Umbilical cord (tissue), 2 donors: ENCODE results near the gene RIMBP2. TPM values are rescaled to one million over a fixed set of nuclear protein-coding genes. Genes with fewer than 3 reads are reported as not detected.
A peak's percentile ranks its signal among the peaks of the same experiment; 100 is the strongest.

ENCODE experiments used
- DNase-seq: peaks from one replicate; pipeline ENCODE4 v3.0.0-alpha.2; 2015; ENCODE audit warnings: low spot score
- total RNA-seq: library from RNA; depleted of rRNA; stranded (reverse); fragments of >200 nt; gene quantifications from one replicate; pipeline ENCODE4 v1.2.3, GENCODE V29; 2014; ENCODE audit warnings: low replicate concordance; ENCODE audit not compliant: insufficient read depth

The RIMBP2 gene
- total RNA-seq, 1 donor from 2014 or later: 1.9 TPM

- DNase-seq: no peak
Observed at GRCh38 chr12:130545475-130545874, 170.6 kb downstream of the RIMBP2 start.

GRCh38 chr12:130540376-130540775, 175.7 kb downstream of the RIMBP2 start:
- DNase-seq: no peak

- DNase-seq: no peak
Observed at GRCh38 chr12:130538343-130539095, 177.6 kb downstream of the RIMBP2 start.

GRCh38 chr12:130537655-130538054, 178.4 kb downstream of the RIMBP2 start:
- no peak for DNase-seq

GRCh38 chr12:130537051-130537450, 179.0 kb downstream of the RIMBP2 start:
- no peak for DNase-seq

- DNase-seq: no peak
Observed at GRCh38 chr12:130530429-130530828, 185.7 kb downstream of the RIMBP2 start.

- no peak for DNase-seq
Observed at GRCh38 chr12:130529781-130530180, 186.3 kb downstream of the RIMBP2 start.

- DNase-seq: no peak
Observed at GRCh38 chr12:130527239-130527638, 188.9 kb downstream of the RIMBP2 start.

- peak; percentile 17 for DNase-seq
Observed at GRCh38 chr12:130526813-130527212, 189.3 kb downstream of the RIMBP2 start.

- DNase-seq: no peak
Observed at GRCh38 chr12:130525384-130526172, 190.5 kb downstream of the RIMBP2 start.

- no peak for DNase-seq
Observed at GRCh38 chr12:130524759-130525158, 191.3 kb downstream of the RIMBP2 start.

GRCh38 chr12:130523863-130524614, 192.1 kb downstream of the RIMBP2 start:
- DNase-seq: no peak

- no peak for DNase-seq
Observed at GRCh38 chr12:130523208-130523607, 192.9 kb downstream of the RIMBP2 start.

- no peak for DNase-seq
Observed at GRCh38 chr12:130522244-130522834, 193.8 kb downstream of the RIMBP2 start.

- DNase-seq: no peak
Observed at GRCh38 chr12:130521375-130522124, 194.5 kb downstream of the RIMBP2 start.

- no peak for DNase-seq
Observed at GRCh38 chr12:130520784-130521183, 195.3 kb downstream of the RIMBP2 start.

GRCh38 chr12:130517588-130517987, 198.5 kb downstream of the RIMBP2 start:
- DNase-seq: no peak

- no peak for DNase-seq
Observed at GRCh38 chr12:130514149-130514551, 201.9 kb downstream of the RIMBP2 start.

- DNase-seq: no peak
Observed at GRCh38 chr12:130513556-130513955, 202.5 kb downstream of the RIMBP2 start.

GRCh38 chr12:130511285-130511684, 204.8 kb downstream of the RIMBP2 start:
- no peak for DNase-seq

GRCh38 chr12:130509454-130509853, 206.6 kb downstream of the RIMBP2 start:
- DNase-seq: no peak
